ENCODE measurements around the gene EPX.

DNA sequence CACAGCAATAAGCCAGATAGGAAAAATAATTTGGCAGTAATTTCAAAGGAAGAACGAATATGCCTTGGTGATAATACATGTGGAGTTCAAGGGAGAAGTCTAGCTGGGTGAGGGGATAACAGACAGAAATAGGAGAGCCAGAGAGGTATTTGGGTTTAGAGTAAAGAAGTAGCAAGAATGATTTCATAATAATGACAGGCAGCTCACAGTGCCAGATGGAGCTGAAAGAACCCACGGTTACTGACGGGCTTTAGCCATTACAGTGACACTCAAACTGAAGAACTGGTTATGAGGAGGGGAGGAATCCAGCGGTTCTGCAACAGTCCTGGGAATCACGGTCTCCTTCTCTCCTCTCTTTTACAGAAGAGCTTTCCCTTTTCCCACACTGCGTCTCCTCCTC is 42.1 kb upstream of the EPX start:
- no peak for TF ChIP-seq GATA2 (IDR thresholded peaks at IDR 0.05; ENCODE audit: low read depth, low read length)
- no peak for TF ChIP-seq GATA3 (IDR thresholded peaks at IDR 0.05; ENCODE audit: low read depth, low read length)
